ENCODE results near the gene PTPRD. TPM values are rescaled to one million over a fixed set of nuclear protein-coding genes. Genes with fewer than 3 reads are reported as not detected.
"Not testable (repeated sequence)": the region's sequence is repeated elsewhere in the genome, so short reads cannot be mapped to it uniquely, and the experiment has no call there.

PTPRD gene
- total RNA-seq, 1 donor: 26.3 TPM

- DNase-seq (ENCODE audit: low read depth): no peak
- TF ChIP-seq CTCF (IDR thresholded peaks at IDR 0.05; ENCODE audit: insufficient read depth, low read depth, low read length): no peak
- H3K4me3 ChIP-seq (ENCODE audit: low read depth, low read length): no peak overlapping the region
These were observed 225.5 kb downstream of the PTPRD start for GRCh38 chr9:10387282-10387681.

- H3K4me3 ChIP-seq (ENCODE audit: low read depth, low read length): no peak overlapping the region
- DNase-seq (ENCODE audit: low read depth): no peak
- TF ChIP-seq CTCF (IDR thresholded peaks at IDR 0.05; ENCODE audit: insufficient read depth, low read depth, low read length): no peak
These were observed 241.0 kb downstream of the PTPRD start for GRCh38 chr9:10371824-10372223.

- peak; percentile 48 for TF ChIP-seq CTCF (IDR thresholded peaks at IDR 0.05; ENCODE audit: insufficient read depth, low read depth, low read length)
- no peak overlapping the region for H3K4me3 ChIP-seq (ENCODE audit: low read depth, low read length)
- peak; percentile 11 for DNase-seq (ENCODE audit: low read depth)
These were observed 246.5 kb downstream of the PTPRD start for GRCh38 chr9:10366171-10366779.

- no peak for DNase-seq (ENCODE audit: low read depth)
- TF ChIP-seq CTCF (IDR thresholded peaks at IDR 0.05; ENCODE audit: insufficient read depth, low read depth, low read length): no peak
- H3K4me3 ChIP-seq (ENCODE audit: low read depth, low read length): no peak overlapping the region
These were observed 258.2 kb downstream of the PTPRD start for GRCh38 chr9:10354591-10354990.

- DNase-seq (ENCODE audit: low read depth); H3K4me3 ChIP-seq (ENCODE audit: low read depth, low read length): not testable (repeated sequence)
These were observed 267.2 kb downstream of the PTPRD start for GRCh38 chr9:10345621-10346020.

- no peak for TF ChIP-seq CTCF (IDR thresholded peaks at IDR 0.05; ENCODE audit: insufficient read depth, low read depth, low read length)
- DNase-seq (ENCODE audit: low read depth): no peak
- H3K4me3 ChIP-seq (ENCODE audit: low read depth, low read length): no peak overlapping the region
These were observed 271.7 kb downstream of the PTPRD start for GRCh38 chr9:10341057-10341456.

- DNase-seq (ENCODE audit: low read depth): no peak
- no peak overlapping the region for H3K4me3 ChIP-seq (ENCODE audit: low read depth, low read length)
- no peak for TF ChIP-seq CTCF (IDR thresholded peaks at IDR 0.05; ENCODE audit: insufficient read depth, low read depth, low read length)
These were observed 273.6 kb downstream of the PTPRD start for GRCh38 chr9:10339152-10339551.

Data from fibroblast of villous mesenchyme (primary cell).